Lower leg skin (tissue), 3 donors: ENCODE data around the gene SLITRK2.

Source experiments
- POLR2A ChIP-seq, 2 donors: fragments of 450-650 bp; IDR thresholded peaks; one replicate each; pipeline ENCODE4 v1.6.1; 2016 to 2017; ENCODE audit warnings: antibody characterized with exemption in 2 of 2, mild to moderate bottlenecking in 1 of 2, moderate library complexity in 1 of 2
- TF ChIP-seq, protein P1 (sequence below), 3 donors: fragments of 450-650 bp; IDR thresholded peaks; one replicate each; pipeline ENCODE4 v1.5.1; 2016; ENCODE audit warnings: antibody characterized with exemption in 3 of 3, mild to moderate bottlenecking in 3 of 3, moderate library complexity in 2 of 3

DNA sequence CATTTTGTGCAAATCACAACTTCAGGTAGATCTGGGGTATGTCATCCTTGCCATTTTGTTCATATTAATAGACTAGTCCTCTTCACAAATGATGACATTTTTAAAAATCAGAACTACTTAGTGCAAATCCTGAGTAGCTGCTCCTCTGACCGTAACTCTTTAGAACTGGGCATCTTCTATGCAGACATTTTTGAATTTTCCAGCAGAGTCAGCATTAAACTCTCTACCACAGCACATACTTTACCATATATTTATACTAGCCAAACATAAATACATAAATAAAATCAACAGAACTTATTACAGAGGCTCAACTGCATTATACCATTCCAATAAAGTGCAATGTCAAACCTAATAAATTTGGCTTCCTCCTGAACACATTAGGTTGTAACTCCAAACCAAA lies 4.5 kb upstream of the SLITRK2 start:
- TF ChIP-seq, protein P1, sequence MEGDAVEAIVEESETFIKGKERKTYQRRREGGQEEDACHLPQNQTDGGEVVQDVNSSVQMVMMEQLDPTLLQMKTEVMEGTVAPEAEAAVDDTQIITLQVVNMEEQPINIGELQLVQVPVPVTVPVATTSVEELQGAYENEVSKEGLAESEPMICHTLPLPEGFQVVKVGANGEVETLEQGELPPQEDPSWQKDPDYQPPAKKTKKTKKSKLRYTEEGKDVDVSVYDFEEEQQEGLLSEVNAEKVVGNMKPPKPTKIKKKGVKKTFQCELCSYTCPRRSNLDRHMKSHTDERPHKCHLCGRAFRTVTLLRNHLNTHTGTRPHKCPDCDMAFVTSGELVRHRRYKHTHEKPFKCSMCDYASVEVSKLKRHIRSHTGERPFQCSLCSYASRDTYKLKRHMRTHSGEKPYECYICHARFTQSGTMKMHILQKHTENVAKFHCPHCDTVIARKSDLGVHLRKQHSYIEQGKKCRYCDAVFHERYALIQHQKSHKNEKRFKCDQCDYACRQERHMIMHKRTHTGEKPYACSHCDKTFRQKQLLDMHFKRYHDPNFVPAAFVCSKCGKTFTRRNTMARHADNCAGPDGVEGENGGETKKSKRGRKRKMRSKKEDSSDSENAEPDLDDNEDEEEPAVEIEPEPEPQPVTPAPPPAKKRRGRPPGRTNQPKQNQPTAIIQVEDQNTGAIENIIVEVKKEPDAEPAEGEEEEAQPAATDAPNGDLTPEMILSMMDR (IDR thresholded peaks at IDR 0.05): no peak
- TF ChIP-seq POLR2A (IDR thresholded peaks at IDR 0.05): no peak
